NCI-H510A treated with DMSO at 0.1 percent for 48 hours (cell line): ENCODE data around the gene DPM3.
"Not testable (repeated sequence)": the region's sequence is repeated elsewhere in the genome, so short reads cannot be mapped to it uniquely, and the experiment has no call there.

ENCODE experiments used
- DNase-seq: peaks from one replicate; lab custom pipeline; 2025; lab: John Stamatoyannopoulos, UW

Gene DPM3

GRCh38 chr1:155125511-155125945 is 14.8 kb downstream of the DPM3 start:
- no peak for DNase-seq

- DNase-seq, result no peak
Observed at GRCh38 chr1:155124503-155125463, 15.5 kb downstream of the DPM3 start.

- no peak for DNase-seq
Observed at GRCh38 chr1:155123801-155124200, 16.5 kb downstream of the DPM3 start.

GRCh38 chr1:155122308-155122707 is 18.0 kb downstream of the DPM3 start:
- no peak for DNase-seq

- no peak for DNase-seq
Observed at GRCh38 chr1:155121249-155121648, 19.1 kb downstream of the DPM3 start.

- DNase-seq, result no peak
Observed at GRCh38 chr1:155120253-155120652, 20.1 kb downstream of the DPM3 start.

GRCh38 chr1:155118090-155118489 is 22.2 kb downstream of the DPM3 start:
- DNase-seq, result not testable (repeated sequence)

GRCh38 chr1:155117610-155118009 is 22.7 kb downstream of the DPM3 start:
- DNase-seq, result peak; percentile 63

- no peak for DNase-seq
Observed at GRCh38 chr1:155116113-155116764, 24.1 kb downstream of the DPM3 start.

- no peak for DNase-seq
Observed at GRCh38 chr1:155113450-155113980, 26.8 kb downstream of the DPM3 start.

- no peak for DNase-seq
Observed at GRCh38 chr1:155110826-155111225, 29.5 kb downstream of the DPM3 start.

- no peak for DNase-seq
Observed at GRCh38 chr1:155110381-155110780, 29.9 kb downstream of the DPM3 start.

GRCh38 chr1:155108296-155108695 is 32.0 kb downstream of the DPM3 start:
- DNase-seq, result no peak

GRCh38 chr1:155107309-155108264 is 32.7 kb downstream of the DPM3 start:
- no peak for DNase-seq

- peak; percentile 57 for DNase-seq
Observed at GRCh38 chr1:155106862-155107261, 33.5 kb downstream of the DPM3 start.

GRCh38 chr1:155105604-155106011 is 34.7 kb downstream of the DPM3 start:
- DNase-seq, result no peak

GRCh38 chr1:155104605-155105534 is 35.5 kb downstream of the DPM3 start:
- no peak for DNase-seq

- DNase-seq, result no peak
Observed at GRCh38 chr1:155103325-155103724, 37.0 kb downstream of the DPM3 start.

- no peak for DNase-seq
Observed at GRCh38 chr1:155099331-155099730, 41.0 kb downstream of the DPM3 start.

- DNase-seq, result no peak
Observed at GRCh38 chr1:155094622-155094948, 45.7 kb downstream of the DPM3 start.
